Gastrocnemius medialis (tissue), 4 donors: Measurements from ENCODE around the gene CREBL2. TPM values are rescaled to one million over a fixed set of nuclear protein-coding genes. Genes with fewer than 3 reads are reported as not detected.
"Not testable (repeated sequence)": the region's sequence is repeated elsewhere in the genome, so short reads cannot be mapped to it uniquely, and the experiment has no call there.

Source experiments
- ATAC-seq, 2 donors: fragments of 150-250 bp; one replicate each; pipeline ENCODE4 v1.9.1; 2016
- DNase-seq, 2 donors: peaks; one replicate each; pipeline ENCODE4 v3.0.0-alpha.2; 2019
- H3K27ac ChIP-seq, 4 donors: fragments of 200-600 bp; sonication (generic); 1 replicate in 1 of 4; 2 replicates in 3 of 4; pipeline ENCODE4 v1.5.1; 2016 to 2018; ENCODE audit warnings: mild to moderate bottlenecking in 2 of 4, moderate library complexity in 1 of 4
- H3K27me3 ChIP-seq, 3 donors: fragments of 200-600 bp; sonication (generic) in 2 of 3; 1 replicate in 1 of 3; 2 replicates in 2 of 3; pipeline versions ENCODE4 v1.5.1 to v1.6.0; 2016 to 2019; ENCODE audit warnings: mild to moderate bottlenecking in 1 of 3, moderate library complexity in 1 of 3
- H3K36me3 ChIP-seq, 2 donors: fragments of 200-600 bp; sonication (generic) in 1 of 2; one replicate each; pipeline ENCODE4 v1.5.1; 2017 to 2018
- H3K4me1 ChIP-seq, 2 donors: fragments of 200-600 bp; sonication (generic) in 1 of 2; one replicate each; pipeline ENCODE4 v1.5.1; 2016 to 2017; ENCODE audit warnings: mild to moderate bottlenecking in 2 of 2
- H3K4me3 ChIP-seq, 4 donors: fragments of 200-600 bp; sonication (generic) in 3 of 4; 1 replicate in 1 of 4; 2 replicates in 3 of 4; pipeline ENCODE4 v1.5.1; 2016 to 2019; ENCODE audit warnings: mild to moderate bottlenecking in 2 of 4
- H3K9me3 ChIP-seq, 3 donors: fragments of 200-600 bp; sonication (generic) in 2 of 3; 1 replicate in 1 of 3; 2 replicates in 2 of 3; pipeline ENCODE4 v1.5.1; 2016 to 2019
- CTCF ChIP-seq, 5 experiments: fragments of 450-650 bp in 3 of 5; fragments of 200-600 bp in 2 of 5; sonication (generic) in 2 of 5; IDR thresholded peaks in 4 of 5; conservative IDR thresholded peaks in 1 of 5; 1 replicate in 4 of 5; 2 replicates in 1 of 5; pipeline ENCODE4 v1.5.1; 2016 to 2019; ENCODE audit warnings: antibody characterized with exemption in 5 of 5, mild to moderate bottlenecking in 3 of 5, moderate library complexity in 3 of 5
- POLR2A ChIP-seq, 2 donors: fragments of 450-650 bp; IDR thresholded peaks; one replicate each; pipeline ENCODE4 v1.6.1; 2017; ENCODE audit warnings: antibody characterized with exemption in 2 of 2, mild to moderate bottlenecking in 2 of 2, moderate library complexity in 2 of 2
- in situ Hi-C, 4 donors: fragments of 200-750 bp; cut with MboI; loops; one replicate each; pipeline versions ENCODE4 v1.15.0 to v1.8.0; 2017; ENCODE audit warnings: low sequenced_read_pairs in 4 of 4
- intact Hi-C: fragments of 100-400 bp; cut with DNase I; formaldehyde crosslinking; loops from one replicate; pipeline ENCODE4 v1.15.1; 2023; ENCODE audit warnings: low total_unique reads
- total RNA-seq, 4 donors: library from RNA; depleted of rRNA; stranded (reverse); fragments of >200 nt; gene quantifications; one replicate each; pipeline versions ENCODE4 v1.1.0 to v1.2.3, GENCODE V29; 2016

Gene CREBL2
- total RNA-seq, 4 donors from 2014 or later = 6.3 to 13.6 (median 10.3) TPM

DNA sequence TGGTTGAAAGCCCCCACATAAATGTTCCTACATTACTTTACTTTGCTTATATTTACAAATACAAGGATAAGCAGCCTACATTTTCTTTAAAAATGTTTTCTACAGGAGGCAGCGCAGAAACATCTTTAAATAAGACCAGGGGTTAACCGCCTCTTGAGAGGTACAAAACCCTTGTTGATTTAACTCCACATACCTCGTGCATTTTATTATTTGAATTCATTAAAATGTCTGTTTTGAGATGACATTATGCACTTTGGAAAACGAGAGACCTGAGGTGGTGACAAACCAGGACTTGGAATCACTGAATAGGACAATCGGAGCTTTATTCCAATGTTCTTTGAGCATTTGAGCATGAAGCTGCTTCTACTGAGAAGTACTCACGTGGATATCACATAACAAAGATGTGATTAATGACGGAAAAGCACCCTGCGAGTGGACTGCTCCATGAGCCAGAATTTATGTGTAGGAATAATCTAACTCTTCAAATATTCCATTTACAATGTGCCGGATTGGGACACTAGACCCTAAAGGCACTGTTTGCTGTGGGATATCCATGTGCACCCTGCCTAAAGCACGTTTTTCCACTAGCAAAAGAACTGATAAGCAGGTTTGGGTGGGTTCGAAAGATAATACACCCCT is 48.3 kb upstream of the CREBL2 start:
- intact Hi-C loops (loop anchor here (2.0 to 5.0 kb wide), 4 partner anchors 56 to 1846 kb away; no protein-coding TSS in a partner anchor), in situ Hi-C loops (loop anchor here in 2 of 4 donors (10.0 kb wide), 1 partner anchor 189 kb away; no protein-coding TSS in a partner anchor)
- H3K27ac ChIP-seq = peak overlapping the region; percentile 89 to 100 (median 98)
- peak in 1 of 2 donors; percentile 18 for ATAC-seq
- no peaks in the 10 kb centered on the region for H3K36me3 ChIP-seq
- peak overlapping the region; percentile 64 to 90 (median 76) for H3K4me3 ChIP-seq
- DNase-seq = no peak
- TF ChIP-seq CTCF (IDR thresholded peaks at IDR 0.05 in 4 of 5, conservative IDR thresholded peaks at IDR 0.05 in 1 of 5) = no peak
- TF ChIP-seq POLR2A (IDR thresholded peaks at IDR 0.05) = no peak
- H3K4me1 ChIP-seq = peaks cover 22 to 29% of the 10 kb centered on the region in 2 donors
- no peaks in the 10 kb centered on the region for H3K27me3 ChIP-seq
- no peaks in the 10 kb centered on the region for H3K9me3 ChIP-seq

DNA sequence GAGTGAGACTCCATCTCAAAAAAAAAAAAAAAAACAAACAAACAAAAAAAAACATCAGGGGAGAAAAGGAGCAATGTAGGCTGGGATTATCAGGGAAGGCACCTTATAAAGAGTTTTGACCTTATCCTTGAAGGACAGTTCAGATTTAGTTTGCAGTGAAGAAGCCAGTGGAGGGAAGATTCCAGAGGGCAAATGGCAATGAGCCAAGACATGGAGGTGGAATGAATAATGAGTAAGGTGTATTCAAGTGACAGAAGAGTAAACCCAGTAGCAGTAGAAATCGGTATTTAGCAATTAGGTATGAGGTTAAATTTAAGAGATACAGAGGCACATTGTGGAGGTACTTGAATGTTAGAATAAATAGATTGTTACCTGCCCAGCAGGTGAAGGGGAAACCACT is 46.8 kb upstream of the CREBL2 start:
- in situ Hi-C loops = loop anchor here in 3 of 4 donors (5.0 to 10.0 kb wide), 2 partner anchors 183 to 190 kb away; no protein-coding TSS in a partner anchor
- Histone ChIP-seq H3K27ac (no peak overlapping the region), H3K36me3 (no peaks in the 10 kb centered on the region), H3K4me1 (peaks cover 14 to 18% of the 10 kb centered on the region in 2 donors), H3K27me3 (no peaks in the 10 kb centered on the region), H3K4me3 (no peak overlapping the region), H3K9me3 (no peaks in the 10 kb centered on the region)
- intact Hi-C loops = loop anchor here (1.0 to 5.0 kb wide), 4 partner anchors 58 to 1848 kb away; no protein-coding TSS in a partner anchor
- no peak for DNase-seq
- ATAC-seq = no peak
- no peak for TF ChIP-seq CTCF (IDR thresholded peaks at IDR 0.05 in 4 of 5, conservative IDR thresholded peaks at IDR 0.05 in 1 of 5)

- ATAC-seq, H3K27me3 ChIP-seq, H3K9me3 ChIP-seq, H3K4me3 ChIP-seq, H3K4me1 ChIP-seq, H3K27ac ChIP-seq, intact Hi-C loops, DNase-seq, H3K36me3 ChIP-seq: not testable (repeated sequence)
- in situ Hi-C loops = loop anchor here in 3 of 4 donors (5.0 to 10.0 kb wide), 2 partner anchors 184 to 191 kb away; no protein-coding TSS in a partner anchor
Observed at GRCh38 chr12:12565971-12566370, 45.7 kb upstream of the CREBL2 start.

- Histone ChIP-seq H3K36me3 (no peaks in the 10 kb centered on the region), H3K4me1 (no peaks in the 10 kb centered on the region), H3K9me3 (no peaks in the 10 kb centered on the region), H3K4me3 (no peak overlapping the region), H3K27me3 (no peaks in the 10 kb centered on the region), H3K27ac (no peak overlapping the region)
- intact Hi-C loops = no loop called here
- TF ChIP-seq CTCF (IDR thresholded peaks at IDR 0.05 in 4 of 5, conservative IDR thresholded peaks at IDR 0.05 in 1 of 5) (no peak), POLR2A (IDR thresholded peaks at IDR 0.05) (no peak)
- in situ Hi-C loops = no loop called here
- no peak for ATAC-seq
- DNase-seq = no peak
Observed at GRCh38 chr12:12572659-12573058, 39.0 kb upstream of the CREBL2 start.

- no peaks in the 10 kb centered on the region for H3K4me1 ChIP-seq
- in situ Hi-C loops = no loop called here
- TF ChIP-seq CTCF (IDR thresholded peaks at IDR 0.05 in 4 of 5, conservative IDR thresholded peaks at IDR 0.05 in 1 of 5) (no peak), POLR2A (IDR thresholded peaks at IDR 0.05) (no peak)
- no peak for ATAC-seq
- no peaks in the 10 kb centered on the region for H3K9me3 ChIP-seq
- H3K27me3 ChIP-seq = no peaks in the 10 kb centered on the region
- H3K4me3 ChIP-seq = no peak overlapping the region
- no peak overlapping the region for H3K27ac ChIP-seq
- DNase-seq = no peak
- no peaks in the 10 kb centered on the region for H3K36me3 ChIP-seq
- intact Hi-C loops = no loop called here
Observed at GRCh38 chr12:12577786-12578185, 33.9 kb upstream of the CREBL2 start.

DNA sequence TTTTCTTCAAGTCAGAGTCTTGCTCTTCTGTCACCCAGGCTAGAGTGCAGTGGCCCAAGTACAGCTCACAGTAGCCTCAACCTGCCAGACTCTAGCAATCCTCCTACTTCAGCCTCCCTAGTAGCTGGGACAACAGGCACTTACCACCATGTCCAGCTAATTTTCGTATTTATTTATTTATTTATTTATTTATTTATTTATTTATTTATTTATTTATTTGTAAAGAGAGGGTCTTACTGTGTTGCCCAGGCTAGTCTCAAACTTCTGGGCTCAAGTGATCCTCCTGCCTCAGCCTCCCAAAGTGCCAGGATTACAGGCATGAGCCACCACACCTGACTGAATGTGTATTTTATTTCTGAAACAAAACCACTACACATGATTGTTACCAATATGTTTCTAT is 31.0 kb upstream of the CREBL2 start:
- H3K27me3 ChIP-seq, DNase-seq, H3K4me1 ChIP-seq, intact Hi-C loops, ATAC-seq, H3K9me3 ChIP-seq, in situ Hi-C loops, H3K4me3 ChIP-seq, H3K27ac ChIP-seq, H3K36me3 ChIP-seq: not testable (repeated sequence)
